IMR-90 (cell line): ENCODE data around the gene LDAH. TPM values are rescaled to one million over a fixed set of nuclear protein-coding genes. Genes with fewer than 3 reads are reported as not detected.

ENCODE experiments used
- ATAC-seq: fragments of 200-7000 bp; cut with Tn5 transposase; 2 replicates; pipeline ENCODE4 v1.9.1; 2020; ENCODE audit warnings: low read depth, mild to moderate bottlenecking, moderate library complexity
- BruUV-seq: library from RNA; stranded (reverse); fragments of 400-500 nt; replicated peaks from 2 replicates; lab custom pipeline; 2021; lab: Mats Ljungman, UMichigan
- CTCF ChIA-PET: fragments of 300-600 bp; formaldehyde crosslinking; extraction: SDS; loops from one replicate; lab custom pipeline; 2021; ENCODE audit warnings: antibody characterized with exemption; lab: Yijun Ruan, JAX
- POLR2A ChIA-PET: fragments of 300-600 bp; sonication (Branson Sonifier 250); formaldehyde crosslinking; loops from one replicate; lab custom pipeline; 2022; ENCODE audit warnings: antibody characterized with exemption; ENCODE audit not compliant: unreplicated experiment; lab: Charles Lee
- DNase-seq: peaks from one replicate; pipeline ENCODE4 v3.0.0; 2013
- H2AFZ ChIP-seq: replicated peaks from 2 replicates; pipeline ENCODE3; 2013; ENCODE audit warnings: low read length, mild to moderate bottlenecking; ENCODE audit not compliant: poor library complexity
- H2AK5ac ChIP-seq: 2 replicates; pipeline ENCODE4 v1.6.1; 2013; ENCODE audit warnings: low read depth, low read length, inconsistent platforms
- H2AK9ac ChIP-seq: replicated peaks from 2 replicates; pipeline ENCODE3; 2013; ENCODE audit warnings: mild to moderate bottlenecking, low read depth, low read length, moderate library complexity; ENCODE audit not compliant: poor library complexity
- H2BK120ac ChIP-seq: 2 replicates; pipeline ENCODE4 v1.6.1; 2013; ENCODE audit warnings: low read depth, low read length, inconsistent platforms
- H2BK15ac ChIP-seq: 3 replicates; pipeline ENCODE4 v1.6.1; 2013; ENCODE audit warnings: low read depth, low read length, inconsistent platforms
- H2BK20ac ChIP-seq: 2 replicates; pipeline ENCODE4 v1.6.1; 2013; ENCODE audit warnings: low read depth, mild to moderate bottlenecking, inconsistent platforms, low read length, moderate library complexity
- H2BK5ac ChIP-seq: 2 replicates; pipeline ENCODE4 v1.6.1; 2013; ENCODE audit warnings: mild to moderate bottlenecking, low read depth, low read length, inconsistent platforms; ENCODE audit not compliant: poor library complexity, severe bottlenecking
- H3K14ac ChIP-seq: replicated peaks from 2 replicates; pipeline ENCODE4 v1.6.1; 2013; ENCODE audit warnings: low read depth, low read length, inconsistent platforms
- H3K18ac ChIP-seq: 2 replicates; pipeline ENCODE4 v1.6.1; 2013; ENCODE audit warnings: low read depth, low read length, control low read depth
- H3K23ac ChIP-seq: 2 replicates; pipeline ENCODE4 v1.6.1; 2013; ENCODE audit warnings: low read depth, low read length, inconsistent platforms
- H3K27ac ChIP-seq: 2 replicates; pipeline ENCODE4 v1.5.1; 2013; ENCODE audit warnings: mild to moderate bottlenecking, control low read depth, low read length; ENCODE audit not compliant: insufficient read depth
- H3K27me3 ChIP-seq: 2 replicates; pipeline ENCODE4 v1.6.1; 2013; ENCODE audit warnings: low read length; ENCODE audit not compliant: control insufficient read depth, insufficient read depth
- H3K36me3 ChIP-seq: 2 replicates; pipeline ENCODE4 v1.6.1; 2013; ENCODE audit warnings: low read length, mixed read lengths; ENCODE audit not compliant: control insufficient read depth, insufficient read depth
- H3K4ac ChIP-seq: 2 replicates; pipeline ENCODE4 v1.6.1; 2013; ENCODE audit warnings: low read depth, low read length, inconsistent platforms
- H3K4me1 ChIP-seq: 2 replicates; pipeline ENCODE4 v1.6.1; 2013; ENCODE audit warnings: low read length, mixed read lengths; ENCODE audit not compliant: control insufficient read depth, insufficient read depth
- H3K4me2 ChIP-seq: 2 replicates; pipeline ENCODE4 v1.6.1; 2013; ENCODE audit warnings: low read depth, mild to moderate bottlenecking, control low read depth, low read length, moderate library complexity
- H3K4me3 ChIP-seq: 2 replicates; pipeline ENCODE4 v1.5.1; 2013; ENCODE audit warnings: low read depth, mild to moderate bottlenecking, control low read depth, low read length, moderate library complexity; ENCODE audit not compliant: insufficient read depth
- H3K56ac ChIP-seq: 2 replicates; pipeline ENCODE4 v1.6.1; 2013; ENCODE audit warnings: low read length, inconsistent platforms; ENCODE audit not compliant: insufficient read depth; ENCODE audit errors: extremely low read depth
- H3K79me1 ChIP-seq, 2 experiments: 2 replicates each; pipeline ENCODE4 v1.6.1; 2013; ENCODE audit warnings: low read length in 2 of 2, inconsistent platforms in 1 of 2, low read depth in 1 of 2
- H3K9ac ChIP-seq: 2 replicates; pipeline ENCODE4 v1.6.1; 2013; ENCODE audit warnings: low read depth, low read length, control low read depth
- H3K9me1 ChIP-seq: 2 replicates; pipeline ENCODE4 v1.6.1; 2013; ENCODE audit warnings: low read length, inconsistent platforms; ENCODE audit not compliant: insufficient read depth
- H3K9me3 ChIP-seq: 2 replicates; pipeline ENCODE4 v1.6.1; 2013; ENCODE audit warnings: low read length; ENCODE audit not compliant: control insufficient read depth, insufficient read depth
- H4K20me1 ChIP-seq: 2 replicates; pipeline ENCODE4 v1.6.1; 2013; ENCODE audit warnings: low read length, inconsistent platforms; ENCODE audit not compliant: insufficient read depth
- H4K5ac ChIP-seq: 2 replicates; pipeline ENCODE4 v1.6.1; 2013; ENCODE audit warnings: mild to moderate bottlenecking, low read depth, low read length, control low read depth
- H4K8ac ChIP-seq, 2 experiments: 2 replicates each; pipeline ENCODE4 v1.6.1; 2013; ENCODE audit warnings: low read depth in 2 of 2, low read length in 2 of 2, control low read depth in 1 of 2, inconsistent platforms in 1 of 2
- H4K91ac ChIP-seq: 2 replicates; pipeline ENCODE4 v1.6.1; 2013; ENCODE audit warnings: low read depth, low read length, inconsistent platforms; ENCODE audit not compliant: insufficient read depth
- FOS ChIP-seq: fragments of 150-350 bp; IDR thresholded peaks from 2 replicates; pipeline ENCODE4 v1.6.1; 2016; ENCODE audit warnings: low read depth, low read length
- MAZ ChIP-seq: IDR thresholded peaks from 2 replicates; pipeline ENCODE4 v1.6.1; 2012; ENCODE audit warnings: low read depth, mild to moderate bottlenecking, low read length, improper control_type of control experiment, moderate library complexity, borderline replicate concordance
- RAD21 ChIP-seq: IDR thresholded peaks from 2 replicates; pipeline ENCODE4 v1.6.1; 2012; ENCODE audit warnings: low read length, improper control_type of control experiment
- RCOR1 ChIP-seq: IDR thresholded peaks from 2 replicates; pipeline ENCODE4 v1.6.1; 2012; ENCODE audit warnings: mild to moderate bottlenecking, low read length, improper control_type of control experiment; ENCODE audit not compliant: insufficient replicate concordance
- RFX5 ChIP-seq: IDR thresholded peaks from 2 replicates; pipeline ENCODE4 v1.8.0; 2012; ENCODE audit warnings: low read depth, mild to moderate bottlenecking, low read length, moderate library complexity
- WGBS, 2 experiments: methylation state at CpG; one replicate each; pipeline versions ENCODE4 v1.1.5 to v1.1.7; 2013; ENCODE audit warnings: missing lambda C conversion rate in 2 of 2; ENCODE audit not compliant: insufficient read length in 1 of 2; ENCODE audit errors: extremely low coverage in 2 of 2; 5-methylcytosine and 5-hydroxymethylcytosine counted together
- dilution Hi-C: fragments of 300-500 bp; cut with HindIII; formaldehyde crosslinking; loops from one replicate; pipeline ENCODE4 v1.14.3; 2018; ENCODE audit warnings: low sequenced_read_pairs; ENCODE audit not compliant: unreplicated experiment
- in situ Hi-C: fragments of 300-500 bp; cut with MboI; formaldehyde crosslinking; loops from 3 replicates; pipeline ENCODE4 v1.14.3; 2019; ENCODE audit warnings: low sequenced_read_pairs, inconsistent platforms, mixed read lengths
- intact Hi-C: fragments of 100-400 bp; cut with micrococcal nuclease; formaldehyde crosslinking; loops from 2 replicates; pipeline ENCODE4 v1.10.0; 2022
- polyA plus RNA-seq, 3 experiments: library from polyadenylated mRNA; depleted of rRNA; stranded (reverse); fragments of >200 nt; gene quantifications; 2 replicates each; pipeline ENCODE4 v1.2.3, GENCODE V29; 2012; ENCODE audit warnings: low replicate concordance in 1 of 3
- total RNA-seq: library from RNA; depleted of rRNA; stranded (reverse); fragments of >200 nt; gene quantifications from 2 replicates; pipeline ENCODE4 v1.2.3, GENCODE V29; 2012

The LDAH gene
- total and polyA plus RNA-seq, 2 of the 4 experiments (the other 2 are of a cell fraction), result 12.1 to 31.7 TPM

DNA sequence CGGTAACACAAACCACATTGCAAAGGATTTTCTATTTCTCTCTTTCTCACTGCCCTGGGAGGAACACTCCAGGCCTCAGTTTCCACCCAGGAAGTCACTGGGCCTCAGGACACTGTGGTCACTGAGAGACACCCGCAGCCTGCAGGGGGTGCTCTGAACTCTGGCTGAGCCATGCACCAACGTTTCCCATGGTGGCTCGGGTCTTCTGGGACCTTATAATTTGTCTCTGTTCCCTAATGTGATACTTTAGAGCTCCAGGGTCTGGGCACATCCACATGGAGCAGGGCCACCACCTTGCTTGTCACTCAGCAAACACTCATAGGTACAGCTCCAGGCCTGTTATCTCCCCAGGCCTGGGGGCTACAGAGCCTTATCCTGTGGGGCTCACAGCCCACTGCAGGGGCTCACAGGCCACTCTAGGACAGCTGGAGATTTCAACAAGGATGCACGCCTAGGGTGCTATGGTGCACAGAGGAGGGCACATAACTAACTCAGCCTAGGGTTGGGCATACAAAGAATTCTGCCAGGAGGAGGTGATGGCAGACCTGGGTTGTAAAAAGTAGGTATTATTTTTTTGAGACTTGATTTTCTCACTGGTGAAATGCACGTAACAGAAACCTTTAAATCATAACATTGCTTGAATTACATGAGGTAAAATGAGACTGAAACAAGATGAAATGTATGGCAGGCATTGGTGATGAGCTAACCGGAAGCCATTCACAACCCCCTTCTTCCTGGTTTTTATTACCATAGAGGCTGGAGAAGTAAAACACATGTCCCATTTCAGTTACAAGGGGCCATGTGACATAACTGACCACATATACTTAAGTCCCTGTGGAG, 169.0 kb downstream of the LDAH start:
- DNase-seq (no peak), ATAC-seq (no peak)
- Histone ChIP-seq H4K20me1 (no peaks in the 10 kb centered on the region), H3K4ac (no peak overlapping the region), H3K9ac (no peak overlapping the region), H3K4me1 (peaks cover 9% of the 10 kb centered on the region), H3K27ac (no peak overlapping the region), H3K23ac (no peak overlapping the region), H2BK120ac (no peak overlapping the region), H3K18ac (no peak overlapping the region), H2AK9ac (no peak overlapping the region), H3K36me3 (no peaks in the 10 kb centered on the region), H2BK5ac (no peak overlapping the region), H3K56ac (no peak overlapping the region), H3K4me3 (no peak overlapping the region), H2BK20ac (no peak overlapping the region), H3K27me3 (peaks cover 30% of the 10 kb centered on the region), H3K79me1 (peaks cover 8 to 18% of the 10 kb centered on the region in 2 experiments; a peak in 3 of 4 replicates), H2AFZ (no peak overlapping the region), H4K5ac (no peak overlapping the region), H2BK15ac (no peak overlapping the region), H3K9me3 (no peaks in the 10 kb centered on the region), H4K8ac (no peak overlapping the region), H2AK5ac (no peak overlapping the region), H4K91ac (no peak overlapping the region), H3K14ac (no peak overlapping the region), H3K4me2 (no peak overlapping the region), H3K9me1 (peaks cover 6% of the 10 kb centered on the region)
- TF ChIP-seq RAD21 (no peak), FOS (no peak), RFX5 (no peak), MAZ (no peak), RCOR1 (no peak)
- POLR2A ChIA-PET, result no interaction called here
- in situ Hi-C loops (loop anchor here (25.0 kb wide), 1 partner anchor 1108 kb away; no protein-coding TSS in a partner anchor), dilution Hi-C loops (no loop called here), intact Hi-C loops (no loop called here)
- no TSS peak for BruUV-seq
- WGBS, 2 experiments, result 40% methylated on average over 2 of the region's 7 CpGs; no CpG with 5 or more reads in 1 of the 2 experiments
- CTCF ChIA-PET, result no interaction called here
